HTERT RPE-1 (cell line): ENCODE results near the gene SYCE3.
"Not testable (repeated sequence)": the region's sequence is repeated elsewhere in the genome, so short reads cannot be mapped to it uniquely, and the experiment has no call there.

ENCODE experiments used
- in situ Hi-C: fragments of 300-500 bp; cut with MboI; formaldehyde crosslinking; loops from 4 replicates; pipeline ENCODE4 v1.14.3; 2020; ENCODE audit warnings: low sequenced_read_pairs

Gene SYCE3, protein sequence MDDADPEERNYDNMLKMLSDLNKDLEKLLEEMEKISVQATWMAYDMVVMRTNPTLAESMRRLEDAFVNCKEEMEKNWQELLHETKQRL

DNA sequence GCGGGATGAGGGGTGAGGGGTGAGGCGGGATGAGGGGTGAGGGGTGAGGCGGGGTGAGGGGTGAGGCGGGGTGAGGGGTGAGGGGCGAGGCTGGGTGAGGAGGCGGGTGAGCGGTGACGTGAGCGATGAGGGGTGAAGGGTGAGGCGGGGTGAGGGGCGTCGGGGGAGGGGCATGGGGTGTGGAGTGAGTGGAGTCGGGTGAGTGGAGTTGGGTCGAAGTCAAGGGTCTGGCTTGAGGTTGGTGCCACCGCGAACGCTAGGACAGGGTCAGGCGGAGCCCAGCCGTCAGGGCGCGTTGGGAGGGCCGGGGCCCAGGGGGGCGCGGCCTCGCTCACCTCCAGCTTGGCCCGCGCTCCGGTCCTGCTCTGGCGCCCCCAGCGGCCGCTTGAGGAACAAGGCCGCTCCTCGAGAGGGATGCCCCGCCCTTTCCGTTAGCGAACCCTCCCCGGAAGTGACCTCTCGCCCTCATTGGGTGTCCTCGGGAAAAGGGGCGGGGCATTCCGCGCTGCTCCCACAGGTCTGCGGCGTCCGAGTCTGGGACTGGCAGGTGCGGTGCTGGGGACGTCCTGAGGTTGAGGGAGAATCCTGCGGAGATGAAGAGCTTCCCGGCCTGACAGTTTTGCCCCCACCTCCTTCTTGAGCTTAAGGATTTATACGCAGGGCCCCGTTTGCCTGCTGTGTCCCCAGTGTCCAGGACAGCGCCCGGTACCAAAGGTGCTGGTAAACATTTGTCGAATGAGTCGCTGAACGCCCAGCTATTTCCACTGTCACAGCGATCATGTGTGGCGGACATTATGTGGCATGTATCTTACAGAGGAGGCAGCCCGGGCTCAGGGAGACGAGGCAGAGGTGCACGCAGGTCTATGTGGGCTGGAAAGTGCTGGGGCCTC, at the start of gene SYCE3:
Gene SYCE3 (minus strand): TSS at position 397 of the 890 bp plus-strand sequence. CDS start 6,514 bp downstream, outside the sequence.
- in situ Hi-C loops = no loop called here

DNA sequence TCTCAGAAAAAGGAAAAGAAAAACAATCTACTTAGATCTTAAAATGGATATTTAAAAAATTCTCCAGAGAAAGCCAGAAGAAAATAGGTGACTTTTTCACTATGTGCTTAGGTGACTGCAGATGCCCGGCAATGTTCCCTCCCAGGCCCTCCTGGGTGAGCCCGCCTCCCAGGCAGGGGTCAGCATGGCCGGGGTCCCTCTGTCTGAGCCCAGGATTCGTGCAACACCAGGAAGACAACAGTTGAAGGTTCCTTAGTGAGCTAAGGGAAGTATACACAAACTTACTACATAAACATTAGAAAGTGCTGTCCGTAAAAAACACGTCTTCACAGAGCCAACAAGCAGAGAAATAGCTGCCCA, 49.4 kb upstream of the SYCE3 start:
- in situ Hi-C loops = no loop called here

DNA sequence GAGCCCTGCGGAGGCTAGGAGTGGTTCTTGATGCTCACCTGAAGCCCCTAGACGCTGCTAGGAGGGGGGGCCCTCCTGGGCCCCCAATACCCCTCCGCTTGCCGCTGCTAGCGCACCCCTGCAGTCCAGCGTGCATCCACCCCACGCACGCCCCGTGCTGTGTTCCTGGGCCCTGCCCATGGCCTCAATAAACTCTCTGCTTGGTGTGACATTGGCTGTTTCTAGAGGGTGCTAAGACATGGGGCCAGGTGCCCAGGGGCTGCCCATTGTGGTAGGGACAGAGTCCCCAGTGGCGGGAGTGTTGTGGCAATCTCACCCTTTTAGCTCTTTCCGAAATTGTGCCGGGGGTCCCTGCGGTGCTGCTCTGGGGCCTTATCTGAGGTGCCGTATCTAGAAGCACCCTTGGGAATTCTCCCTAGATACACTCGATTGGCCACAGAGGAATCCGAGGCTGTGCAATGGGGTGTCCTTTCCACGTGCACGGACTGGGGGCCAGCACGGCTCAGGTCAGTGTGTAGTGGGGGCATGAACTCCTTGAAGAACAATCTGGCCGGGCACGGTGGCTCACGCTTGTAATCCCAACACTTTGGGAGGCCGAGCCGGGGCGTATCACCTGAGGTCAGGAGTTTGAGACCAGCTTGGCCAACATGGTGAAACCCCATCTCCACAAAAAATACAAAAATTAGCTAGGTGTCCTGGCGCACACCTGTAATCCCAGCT, 48.8 kb upstream of the SYCE3 start:
- in situ Hi-C loops = no loop called here

DNA sequence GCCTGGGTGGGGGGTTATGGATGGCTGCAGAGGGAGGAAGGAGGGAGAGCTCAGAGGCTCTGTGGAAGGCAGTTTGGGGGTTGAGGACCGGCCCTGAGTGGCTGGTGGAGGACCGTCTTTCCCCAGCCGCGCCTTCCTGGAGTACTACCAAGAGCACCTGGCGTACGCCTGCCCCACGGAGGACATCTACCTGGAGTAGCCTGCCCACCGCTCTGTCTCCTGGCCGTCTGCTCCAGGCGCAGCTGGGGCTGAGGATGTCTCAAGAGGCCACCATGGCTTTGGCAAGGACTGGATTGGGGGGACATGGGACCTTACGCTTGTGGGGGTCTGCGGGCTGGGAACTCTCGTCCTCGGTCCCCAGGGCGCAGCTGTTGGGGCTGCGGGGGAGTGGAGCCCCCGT, 47.9 kb upstream of the SYCE3 start:
- in situ Hi-C loops = no loop called here

DNA sequence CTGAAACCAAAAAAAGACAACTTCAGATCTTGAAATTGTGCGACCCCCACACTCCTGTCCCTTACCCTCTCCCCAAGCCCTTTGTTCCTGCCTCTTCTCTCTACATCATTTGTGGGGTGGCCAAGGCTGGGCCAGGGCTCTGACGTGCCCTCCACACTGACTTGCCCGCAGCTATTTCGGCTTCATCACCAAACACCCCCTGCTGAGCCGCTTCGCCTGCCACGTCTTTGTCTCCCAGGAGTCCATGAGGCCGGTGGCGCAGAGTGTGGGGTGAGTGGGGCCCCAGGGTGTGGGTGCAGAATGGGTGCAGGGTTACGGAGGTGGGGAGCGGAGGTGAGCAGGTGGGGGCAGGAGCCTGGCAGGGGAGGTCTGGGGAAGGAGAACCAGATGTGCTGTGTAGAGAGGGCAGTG, 47.3 kb upstream of the SYCE3 start:
- in situ Hi-C loops = no loop called here

DNA sequence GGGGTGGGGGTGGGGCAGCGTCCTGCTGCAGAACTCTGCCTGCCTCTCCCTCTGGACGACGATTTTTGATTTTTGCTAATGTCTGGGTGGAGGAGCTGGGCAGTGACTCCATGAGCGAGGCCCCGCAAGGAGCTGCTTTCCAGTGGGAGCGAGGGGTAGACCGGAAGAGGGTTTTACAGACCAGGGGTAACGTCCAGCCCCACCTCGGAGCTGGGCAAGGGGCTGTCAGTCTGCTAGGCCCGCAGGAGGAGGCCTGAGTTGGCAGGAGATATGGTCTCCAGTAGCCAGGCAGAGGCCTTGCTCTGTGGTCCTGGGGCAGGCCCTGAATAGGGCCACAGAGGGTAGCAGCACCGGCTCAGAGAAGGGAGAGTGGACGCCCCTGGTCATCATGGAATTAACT, 46.9 kb upstream of the SYCE3 start:
- in situ Hi-C loops = no loop called here

DNA sequence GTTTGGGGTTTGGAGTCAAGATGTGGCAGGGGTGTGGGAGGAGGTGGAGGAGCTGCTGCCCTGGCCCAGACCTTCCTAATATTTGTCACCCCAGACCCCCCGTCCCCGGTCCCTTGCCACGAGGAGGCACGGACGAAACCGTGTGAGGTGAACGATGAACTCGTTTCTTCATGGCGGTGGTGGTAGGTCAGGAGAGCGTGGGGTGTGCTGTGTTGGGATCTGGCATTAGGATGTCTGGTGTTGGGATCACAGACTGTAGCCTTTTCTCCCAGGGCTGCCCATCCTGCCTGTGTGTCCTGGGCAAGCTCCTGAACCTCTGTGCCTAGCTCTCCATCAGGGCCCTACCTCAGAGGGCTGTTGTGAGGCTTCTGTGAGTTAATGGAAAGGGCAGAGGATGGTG, 46.3 kb upstream of the SYCE3 start:
- in situ Hi-C loops = no loop called here

DNA sequence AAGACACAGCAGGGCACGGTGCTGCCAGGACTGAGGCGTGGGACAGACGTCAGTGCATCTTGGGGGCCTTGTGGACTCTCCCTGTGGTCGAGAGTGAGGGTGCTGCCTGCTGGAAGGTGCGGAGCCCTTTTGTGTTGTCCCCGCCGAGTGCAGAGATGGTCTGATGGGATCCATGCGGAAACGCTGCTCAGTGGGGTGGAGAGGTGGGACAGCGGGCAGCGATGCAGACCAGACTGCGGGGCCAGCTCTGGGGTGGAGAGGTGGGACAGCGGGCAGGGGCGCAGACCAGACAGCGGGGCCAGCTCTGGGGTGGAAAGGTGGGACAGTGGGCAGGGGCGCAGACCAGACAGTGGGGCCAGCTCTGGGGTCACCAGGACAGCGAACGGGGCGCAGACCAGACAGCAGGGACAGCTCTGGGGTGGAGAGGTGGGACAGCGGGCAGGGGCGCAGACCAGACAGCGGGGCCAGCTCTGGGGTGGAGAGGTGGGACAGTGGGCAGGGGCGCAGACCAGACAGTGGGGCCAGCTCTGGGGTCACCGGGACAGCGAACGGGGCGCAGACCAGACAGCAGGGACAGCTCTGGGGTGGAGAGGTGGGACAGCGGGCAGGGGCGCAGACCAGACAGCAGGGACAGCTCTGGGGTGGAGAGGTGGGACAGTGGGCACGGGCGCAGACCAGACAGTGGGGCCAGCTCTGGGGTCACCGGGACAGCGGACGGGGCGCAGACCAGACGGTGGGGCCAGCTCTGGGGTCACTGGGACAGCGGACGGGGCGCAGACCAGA, 45.5 kb upstream of the SYCE3 start:
- in situ Hi-C loops = not testable (repeated sequence)

DNA sequence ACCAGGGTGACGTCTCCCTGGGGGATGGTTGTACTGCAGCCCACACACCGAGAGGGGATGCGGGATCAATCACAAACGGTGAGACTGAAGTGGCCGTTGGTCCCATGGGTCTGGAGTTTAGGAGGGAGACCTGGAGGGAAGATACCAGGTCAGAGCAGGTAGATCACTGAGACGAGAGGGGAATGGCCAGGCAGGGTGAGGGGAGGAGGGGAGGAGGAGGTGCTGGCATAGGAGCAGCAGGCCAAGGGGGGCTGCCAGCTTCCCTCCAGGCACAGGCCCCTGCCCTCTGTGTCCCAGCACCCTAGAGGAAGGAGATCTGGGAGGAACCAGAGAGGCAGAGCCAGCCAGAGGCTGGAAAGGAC, 44.9 kb upstream of the SYCE3 start:
- in situ Hi-C loops = no loop called here

DNA sequence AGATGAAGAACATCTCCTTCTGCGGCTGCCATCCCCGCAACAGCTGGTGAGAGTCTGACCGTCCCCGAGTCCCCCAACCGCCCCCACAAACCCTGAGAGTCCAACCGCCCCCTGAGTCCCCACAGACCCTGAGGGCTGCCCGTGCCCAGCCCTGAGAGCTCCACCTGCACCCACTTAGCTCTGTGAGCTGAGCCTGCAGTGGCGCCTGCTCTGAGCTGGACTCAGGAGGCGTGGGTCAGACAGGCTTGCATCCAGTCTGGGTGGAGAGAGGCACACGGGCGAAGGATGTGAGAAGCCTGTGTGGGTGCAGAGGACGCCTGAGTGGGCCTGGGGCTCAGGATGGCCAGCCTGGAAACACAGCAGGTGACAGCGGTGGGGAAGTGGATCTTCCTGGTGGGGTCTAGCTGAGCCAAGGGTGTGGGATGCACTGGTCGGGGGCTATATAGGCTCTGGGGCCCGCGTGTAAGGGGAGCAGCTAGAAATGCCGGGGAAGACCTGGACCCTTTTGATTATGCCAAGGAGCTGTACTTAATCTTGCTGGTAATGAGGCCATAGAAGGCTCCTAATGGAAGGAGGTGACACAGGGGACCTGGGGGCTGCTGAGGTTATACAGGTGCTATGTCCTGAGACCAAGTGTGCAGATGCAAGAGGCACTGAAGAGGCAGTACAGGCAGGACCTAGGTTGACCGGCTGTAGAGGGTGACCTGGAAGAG, 44.4 kb upstream of the SYCE3 start:
- in situ Hi-C loops = no loop called here

DNA sequence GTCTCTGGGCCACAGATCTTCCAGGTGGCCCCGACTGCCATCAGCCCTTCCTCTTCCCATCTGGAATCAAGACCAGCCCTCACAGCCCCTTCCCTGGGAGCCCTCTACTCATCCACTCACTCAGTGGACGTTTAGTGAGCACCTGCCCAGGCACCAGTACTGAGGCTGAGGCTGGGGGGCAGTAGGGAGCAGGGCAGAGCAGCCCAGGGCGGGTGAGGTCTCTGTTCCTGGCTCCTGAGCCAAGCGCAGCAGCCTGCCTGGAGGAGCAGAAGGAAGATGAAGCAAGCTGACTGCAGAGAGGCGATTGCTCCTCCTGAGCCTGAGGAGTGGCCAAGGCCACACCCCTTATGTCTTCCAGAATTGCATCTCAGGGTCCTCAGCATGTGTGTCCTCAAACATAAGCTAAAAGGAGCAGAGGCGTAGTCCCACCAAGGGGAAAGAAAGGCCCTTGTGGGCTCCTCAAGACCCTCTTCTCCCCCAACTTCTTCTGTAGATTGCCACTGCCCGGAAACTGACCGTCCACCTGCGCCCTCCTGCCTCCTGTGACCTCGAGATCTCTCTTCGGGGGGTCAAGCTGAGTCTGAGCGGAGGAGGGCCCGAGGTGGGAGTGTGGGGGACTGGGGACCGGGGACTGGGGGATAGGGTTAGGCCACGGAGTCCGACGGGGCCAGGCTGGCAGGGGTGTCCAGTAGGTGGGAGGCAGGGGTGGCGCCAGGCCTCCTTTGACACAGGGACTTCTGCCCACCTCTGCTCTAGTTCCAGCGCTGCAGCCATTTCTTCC, 43.6 kb upstream of the SYCE3 start:
- in situ Hi-C loops = no loop called here

DNA sequence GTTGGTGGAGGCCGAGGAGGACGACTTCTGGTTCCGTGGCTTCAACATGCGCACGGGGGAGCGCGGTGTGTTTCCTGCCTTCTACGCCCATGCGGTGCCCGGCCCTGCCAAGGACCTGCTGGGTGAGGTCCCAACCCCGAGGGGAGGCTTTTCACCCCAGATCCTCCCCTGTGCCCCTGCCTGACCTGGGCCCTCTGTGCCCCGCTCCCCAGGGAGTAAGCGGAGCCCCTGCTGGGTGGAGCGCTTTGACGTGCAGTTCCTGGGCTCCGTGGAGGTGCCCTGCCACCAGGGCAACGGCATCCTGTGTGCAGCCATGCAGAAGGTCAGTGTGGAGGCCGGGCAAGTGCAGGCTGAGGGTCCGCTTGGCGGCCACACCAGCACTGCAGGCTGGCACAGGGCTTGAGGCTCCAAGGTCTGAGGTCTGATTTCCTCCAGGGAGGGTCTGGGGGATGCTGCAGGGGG, 42.9 kb upstream of the SYCE3 start:
- in situ Hi-C loops = no loop called here

DNA sequence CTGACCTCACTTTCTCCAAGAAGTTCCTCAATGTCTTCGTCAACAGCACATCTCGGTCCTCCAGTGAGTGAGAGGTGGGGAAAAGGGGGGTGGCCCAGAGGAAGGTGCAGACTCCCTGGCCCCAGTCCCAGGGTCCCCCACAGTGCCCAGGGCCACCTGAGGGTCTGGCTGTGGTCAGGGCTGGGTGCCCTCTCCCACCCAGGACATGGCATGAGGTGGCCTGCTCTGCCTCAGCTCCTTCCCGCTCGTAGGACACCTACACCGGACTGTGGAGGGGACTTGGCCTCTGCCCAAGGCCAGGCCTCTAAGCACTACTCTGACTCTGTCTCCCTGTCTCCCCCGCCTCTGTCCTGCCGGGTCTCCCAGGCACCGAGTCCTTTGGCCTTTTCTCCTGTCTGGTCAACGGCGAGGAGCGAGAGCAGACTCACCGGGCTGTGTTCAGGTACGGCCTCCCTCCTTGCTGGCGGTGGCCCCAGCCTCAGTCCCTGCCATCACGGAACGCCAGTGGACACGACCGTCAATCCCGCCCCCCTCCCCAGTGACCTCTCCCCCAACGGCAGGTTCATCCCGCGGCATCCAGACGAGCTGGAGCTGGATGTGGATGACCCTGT, 42.4 kb upstream of the SYCE3 start:
- in situ Hi-C loops = no loop called here

DNA sequence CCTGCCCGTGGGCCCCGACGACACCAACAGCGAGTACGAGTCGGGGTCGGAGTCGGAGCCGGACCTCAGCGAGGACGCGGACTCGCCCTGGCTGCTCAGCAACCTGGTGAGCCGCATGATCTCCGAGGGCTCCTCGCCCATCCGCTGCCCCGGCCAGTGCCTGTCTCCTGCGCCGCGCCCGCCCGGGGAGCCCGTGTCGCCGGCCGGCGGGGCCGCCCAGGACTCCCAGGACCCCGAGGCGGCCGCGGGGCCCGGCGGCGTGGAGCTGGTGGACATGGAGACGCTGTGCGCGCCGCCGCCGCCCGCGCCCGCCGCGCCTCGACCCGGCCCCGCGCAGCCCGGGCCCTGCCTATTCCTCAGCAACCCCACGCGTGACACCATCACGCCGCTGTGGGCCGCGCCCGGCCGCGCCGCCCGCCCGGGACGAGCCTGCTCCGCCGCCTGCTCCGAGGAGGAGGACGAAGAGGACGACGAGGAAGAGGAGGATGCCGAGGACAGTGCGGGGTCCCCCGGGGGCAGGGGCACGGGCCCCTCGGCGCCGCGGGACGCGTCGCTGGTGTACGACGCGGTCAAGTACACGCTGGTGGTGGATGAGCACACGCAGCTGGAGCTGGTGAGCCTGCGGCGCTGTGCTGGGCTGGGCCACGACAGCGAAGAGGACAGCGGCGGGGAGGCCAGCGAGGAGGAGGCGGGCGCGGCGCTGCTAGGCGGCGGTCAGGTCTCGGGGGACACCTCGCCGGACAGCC, 41.7 kb upstream of the SYCE3 start:
- in situ Hi-C loops = no loop called here

DNA sequence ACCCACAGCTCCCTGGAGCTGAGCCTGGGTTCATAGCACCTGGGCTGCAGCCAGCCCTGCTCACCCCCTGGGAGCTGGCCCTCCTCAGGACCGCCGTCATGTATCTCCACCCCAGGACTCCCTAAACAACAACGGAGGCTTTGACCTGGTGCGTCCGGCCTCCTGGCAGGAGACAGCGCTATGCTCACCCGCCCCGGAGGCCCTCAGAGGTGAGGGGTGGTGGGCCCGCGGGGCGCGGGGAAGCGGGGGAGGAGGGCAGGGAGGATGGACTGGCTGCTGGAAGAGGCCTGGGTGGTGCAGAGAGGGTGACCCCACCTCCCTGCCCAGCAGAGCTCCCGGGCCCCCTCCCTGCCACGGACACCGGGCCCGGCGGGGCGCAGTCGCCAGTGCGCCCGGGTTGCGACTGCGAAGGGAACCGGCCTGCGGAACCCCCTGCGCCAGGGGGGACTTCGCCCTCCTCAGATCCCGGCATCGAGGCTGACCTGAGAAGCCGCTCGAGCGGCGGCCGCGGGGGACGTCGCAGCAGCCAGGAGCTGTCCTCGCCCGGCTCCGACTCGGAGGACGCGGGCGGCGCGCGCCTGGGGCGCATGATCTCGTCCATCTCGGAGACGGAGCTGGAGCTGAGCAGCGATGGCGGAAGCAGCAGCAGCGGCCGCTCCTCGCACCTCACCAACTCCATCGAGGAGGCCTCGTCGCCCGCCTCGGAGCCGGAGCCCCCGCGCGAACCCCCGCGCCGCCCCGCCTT, 41.0 kb upstream of the SYCE3 start:
- in situ Hi-C loops = no loop called here

DNA sequence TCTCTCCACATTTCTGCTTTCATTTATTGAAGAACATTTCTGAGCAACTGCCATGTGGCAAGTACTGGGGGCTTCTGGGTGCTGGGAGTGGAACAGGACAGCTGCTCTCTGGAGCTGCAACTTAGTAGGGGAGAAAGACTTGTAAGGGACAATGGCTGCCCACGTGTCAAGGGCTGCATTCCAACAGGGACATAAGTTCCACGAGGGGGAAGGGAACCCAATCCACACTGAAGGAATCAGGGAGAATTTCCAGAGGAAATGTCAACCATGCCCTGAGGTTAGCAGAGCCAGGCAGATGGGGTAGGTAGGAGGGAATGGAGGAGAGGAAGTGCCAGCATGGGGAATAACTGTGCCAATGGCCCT, 39.6 kb upstream of the SYCE3 start:
- in situ Hi-C loops = no loop called here

DNA sequence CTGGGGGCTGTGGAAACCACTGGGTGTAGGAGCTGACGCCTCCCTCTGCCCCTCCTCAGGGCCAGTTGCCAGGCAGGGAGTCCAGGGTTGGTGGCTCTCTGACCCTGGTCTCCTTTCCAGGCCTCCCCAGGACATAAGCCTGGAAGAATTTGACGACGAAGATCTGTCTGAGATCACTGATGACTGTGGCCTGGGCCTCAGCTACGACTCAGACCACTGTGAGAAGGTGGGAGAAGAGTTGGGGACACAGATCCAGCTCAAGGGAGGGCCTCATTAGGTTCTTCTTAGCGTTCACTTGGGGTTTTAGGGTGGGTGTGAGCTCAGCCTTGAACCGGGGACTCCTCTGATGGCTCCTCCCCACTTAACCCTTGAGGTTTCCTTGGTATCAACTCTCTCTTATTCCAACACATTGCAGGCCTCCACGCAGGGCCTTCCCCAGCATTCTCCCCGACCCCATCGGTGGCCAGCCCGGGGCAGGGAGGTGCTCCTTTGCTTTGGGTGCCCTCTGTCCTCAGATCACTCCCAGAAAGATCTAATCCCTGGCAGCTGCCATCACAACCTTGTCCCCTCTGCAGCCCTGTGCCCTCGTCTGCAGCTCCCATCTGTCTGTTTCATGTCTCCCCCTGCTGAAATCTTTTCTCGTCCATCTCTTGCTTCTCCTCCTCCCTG, 39.1 kb upstream of the SYCE3 start:
- in situ Hi-C loops = no loop called here
